TTC549 (cell line): ENCODE data around the gene SH3RF3.
"Not testable (repeated sequence)": the region's sequence is repeated elsewhere in the genome, so short reads cannot be mapped to it uniquely, and the experiment has no call there.

Experiments
- FAIRE-seq: peaks from 2 replicates; lab custom pipeline; 2012; peaks lifted over from hg19 to GRCh38; lab: Jason Lieb, UNC

The SH3RF3 gene

GRCh38 chr2:109128616-109129355 lies at the start of gene SH3RF3:
TSS of gene SH3RF3 (plus strand) at chr2:109129205.
- no peak for FAIRE-seq

GRCh38 chr2:109079590-109079989 lies 49.4 kb upstream of the SH3RF3 start:
- no peak for FAIRE-seq

GRCh38 chr2:109080109-109080508 lies 48.9 kb upstream of the SH3RF3 start:
- no peak for FAIRE-seq

DNA sequence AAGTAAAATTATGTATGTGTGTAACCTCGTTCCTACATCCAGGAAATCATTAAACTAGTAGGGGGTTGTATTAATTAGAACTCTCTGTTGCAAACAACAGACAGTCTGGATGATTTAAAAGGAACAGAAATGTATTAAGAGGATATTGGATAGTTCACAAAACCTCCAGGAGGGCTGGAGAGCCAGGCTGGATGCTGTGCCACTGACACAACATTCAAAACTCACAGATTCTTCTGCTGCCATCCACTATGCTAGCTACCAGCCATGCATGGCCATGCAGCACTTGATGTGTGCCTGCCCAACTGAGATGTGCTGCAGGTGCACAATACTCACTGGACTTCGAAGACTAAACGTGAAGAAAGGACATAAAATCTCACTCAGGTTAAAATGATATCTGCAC lies 48.2 kb upstream of the SH3RF3 start:
- no peak for FAIRE-seq

DNA sequence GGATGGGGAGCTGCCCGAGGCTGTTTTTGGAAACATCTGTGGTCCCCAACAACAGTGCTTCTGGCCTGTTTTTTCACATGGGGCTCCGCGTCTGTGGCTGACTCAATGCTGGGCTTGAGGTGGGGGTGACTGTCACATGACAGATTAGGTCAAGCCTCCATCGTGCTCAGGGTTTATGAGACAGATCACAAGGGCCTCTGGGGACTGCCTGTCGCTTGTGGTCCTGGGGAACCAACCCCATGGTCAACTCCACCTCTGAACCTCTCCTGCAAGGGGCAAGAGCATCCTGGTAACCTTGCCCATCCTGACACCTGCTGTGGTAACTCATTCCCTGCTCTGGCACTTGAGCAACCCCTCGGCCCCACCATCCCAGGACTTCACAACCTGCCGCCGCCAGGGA lies 47.6 kb upstream of the SH3RF3 start:
- FAIRE-seq: no peak

DNA sequence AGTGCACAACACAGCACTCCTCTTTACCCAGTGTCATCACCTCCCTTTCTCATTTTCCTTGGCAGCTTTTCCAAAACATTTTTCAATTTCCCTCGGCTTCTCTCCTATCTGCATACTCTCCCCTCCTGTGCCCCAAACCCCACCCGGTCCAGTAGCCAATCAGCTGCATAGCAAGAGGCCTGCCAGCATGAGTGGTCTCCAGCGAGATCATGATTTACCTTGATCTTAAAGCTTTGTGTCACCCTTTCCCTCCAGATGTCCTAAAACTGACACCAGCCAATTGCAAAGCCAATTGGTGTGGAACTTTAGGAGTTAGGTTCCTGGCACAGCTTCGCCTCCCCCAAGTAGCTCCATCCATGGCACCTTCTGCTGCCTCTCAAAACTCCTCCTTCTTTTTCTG lies 45.2 kb upstream of the SH3RF3 start:
- FAIRE-seq: no peak

- no peak for FAIRE-seq
Measured at GRCh38 chr2:109084341-109084740, 44.7 kb upstream of the SH3RF3 start.

DNA sequence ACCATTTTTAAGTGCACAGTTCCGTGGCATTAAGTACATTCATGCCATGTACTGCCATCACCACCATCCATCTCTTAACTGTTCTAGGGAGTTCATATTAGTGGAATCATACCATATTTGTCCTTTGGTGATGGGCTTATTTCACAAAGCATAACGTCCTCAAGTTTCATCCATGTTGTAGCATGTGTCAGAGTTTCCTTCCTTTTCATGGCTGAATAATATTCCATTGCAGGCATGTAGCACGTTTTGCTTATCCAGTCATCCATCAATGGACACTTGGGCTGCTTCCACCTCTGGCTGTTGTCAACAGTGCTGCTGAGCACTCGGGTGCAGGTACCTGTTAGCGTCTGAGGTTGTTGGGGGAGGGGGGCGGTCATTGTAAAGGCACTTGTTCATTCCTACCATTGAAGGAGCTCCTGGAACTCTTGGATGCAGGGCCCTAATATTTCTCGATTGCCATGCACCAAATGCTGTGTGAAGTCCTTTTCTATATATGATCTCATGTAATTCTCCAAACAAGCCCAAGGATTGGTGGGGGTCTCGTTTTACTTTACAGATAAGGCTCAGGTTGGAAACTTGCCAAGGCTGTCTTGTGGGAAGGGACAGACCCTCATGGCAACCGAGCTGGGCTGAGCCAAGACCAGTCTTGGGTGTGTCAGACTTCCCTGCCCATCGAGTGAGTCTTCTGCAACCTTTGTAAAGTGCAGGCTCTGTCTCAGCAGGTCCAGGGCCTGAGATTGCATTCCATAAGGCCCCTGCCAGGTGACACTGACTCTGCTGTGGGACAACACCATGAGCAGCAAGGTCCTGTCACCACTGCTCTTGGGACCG lies 42.9 kb upstream of the SH3RF3 start:
- no peak for FAIRE-seq

- no peak for FAIRE-seq
Measured at GRCh38 chr2:109086743-109087020, 42.3 kb upstream of the SH3RF3 start.

GRCh38 chr2:109087055-109087663 lies 41.8 kb upstream of the SH3RF3 start:
- no peak for FAIRE-seq

DNA sequence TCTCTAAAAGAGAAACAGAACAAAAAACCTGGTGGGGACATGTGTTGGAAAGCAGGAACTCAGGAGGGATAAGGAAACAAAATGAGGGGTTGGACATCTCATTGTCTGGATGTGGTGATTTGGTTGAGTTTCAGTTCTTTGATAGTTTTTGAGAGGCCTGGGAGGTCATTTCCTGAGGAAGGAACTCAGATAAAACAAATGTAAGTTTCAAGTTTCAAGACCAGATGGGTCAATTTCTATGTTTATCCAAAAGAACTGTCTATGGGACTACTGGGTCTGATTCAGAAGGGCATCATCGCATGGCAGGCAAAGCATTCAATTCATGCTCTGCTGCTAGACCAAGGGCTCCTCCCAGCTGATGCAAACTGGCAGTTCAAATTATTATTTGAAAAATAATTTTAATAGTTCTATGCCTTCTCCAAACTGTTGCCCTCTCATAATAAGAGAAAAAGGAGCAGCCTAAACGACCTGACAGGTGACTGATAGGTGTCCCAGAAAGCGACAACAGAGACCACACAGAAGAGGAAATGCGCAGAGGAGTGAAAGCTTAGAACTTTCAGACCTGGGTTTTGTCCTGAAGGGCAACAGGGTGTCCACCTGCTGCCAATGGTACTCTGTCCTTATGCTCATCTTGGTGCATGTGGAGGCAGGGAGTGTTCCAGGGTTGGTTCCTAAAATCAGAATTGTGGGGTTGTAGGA lies 39.3 kb upstream of the SH3RF3 start:
- FAIRE-seq: no peak

DNA sequence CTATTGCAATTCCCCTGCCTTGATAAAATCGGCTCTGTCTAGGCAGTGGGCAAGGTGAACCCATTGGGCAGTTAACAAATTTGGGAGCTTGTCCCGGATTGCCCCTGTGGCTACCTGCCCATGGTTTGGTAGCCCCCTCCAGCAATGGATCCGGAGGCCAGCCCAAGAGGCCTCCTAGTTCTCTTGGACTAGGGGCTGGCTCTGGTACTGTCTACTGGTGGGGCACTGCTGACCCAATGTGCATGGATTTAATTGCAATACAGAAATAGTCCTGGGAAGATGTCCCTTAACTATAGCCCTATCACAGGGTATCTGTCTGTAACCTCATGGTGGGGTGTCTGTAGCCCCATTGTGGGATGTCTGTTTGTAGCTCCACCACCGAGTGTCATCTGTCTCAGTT lies 37.5 kb upstream of the SH3RF3 start:
- FAIRE-seq: no peak

DNA sequence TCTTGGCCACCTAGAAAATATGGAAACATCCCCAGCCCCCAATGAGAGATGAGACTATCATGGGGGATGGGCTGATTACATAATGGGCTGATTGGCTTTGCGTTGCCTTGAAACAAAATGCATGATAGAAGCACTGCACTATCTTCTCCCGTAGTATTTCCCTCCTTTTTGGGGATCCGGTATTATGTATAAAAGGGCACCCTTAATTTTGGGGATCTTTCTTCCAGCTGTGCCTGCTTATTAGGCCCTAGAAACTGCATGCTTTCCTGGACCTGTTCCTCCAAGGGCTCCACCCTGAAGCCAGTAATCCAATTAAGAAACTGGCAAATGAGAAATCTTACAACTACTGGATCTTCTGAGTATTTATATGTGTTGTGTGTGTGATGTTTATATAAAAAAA lies 34.9 kb upstream of the SH3RF3 start:
- no peak for FAIRE-seq

- FAIRE-seq: no peak
Measured at GRCh38 chr2:109098251-109098920, 30.6 kb upstream of the SH3RF3 start.

DNA sequence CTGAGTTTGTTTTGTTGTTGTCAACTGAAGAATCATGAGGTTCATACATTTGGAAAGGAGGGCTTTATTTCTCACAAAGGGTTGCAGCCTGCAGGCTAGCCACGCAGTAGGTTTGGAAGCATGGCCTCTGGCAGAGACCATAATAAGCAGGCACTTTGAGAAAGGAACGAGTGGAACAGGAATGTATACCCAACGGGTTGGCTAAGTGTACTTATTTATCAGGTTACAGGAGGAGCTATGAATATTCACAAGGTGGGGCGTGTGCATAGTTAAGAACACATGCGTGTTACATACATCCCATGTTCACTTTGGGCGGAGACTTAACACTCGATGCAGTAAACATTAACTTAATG lies 30.1 kb upstream of the SH3RF3 start:
- no peak for FAIRE-seq

DNA sequence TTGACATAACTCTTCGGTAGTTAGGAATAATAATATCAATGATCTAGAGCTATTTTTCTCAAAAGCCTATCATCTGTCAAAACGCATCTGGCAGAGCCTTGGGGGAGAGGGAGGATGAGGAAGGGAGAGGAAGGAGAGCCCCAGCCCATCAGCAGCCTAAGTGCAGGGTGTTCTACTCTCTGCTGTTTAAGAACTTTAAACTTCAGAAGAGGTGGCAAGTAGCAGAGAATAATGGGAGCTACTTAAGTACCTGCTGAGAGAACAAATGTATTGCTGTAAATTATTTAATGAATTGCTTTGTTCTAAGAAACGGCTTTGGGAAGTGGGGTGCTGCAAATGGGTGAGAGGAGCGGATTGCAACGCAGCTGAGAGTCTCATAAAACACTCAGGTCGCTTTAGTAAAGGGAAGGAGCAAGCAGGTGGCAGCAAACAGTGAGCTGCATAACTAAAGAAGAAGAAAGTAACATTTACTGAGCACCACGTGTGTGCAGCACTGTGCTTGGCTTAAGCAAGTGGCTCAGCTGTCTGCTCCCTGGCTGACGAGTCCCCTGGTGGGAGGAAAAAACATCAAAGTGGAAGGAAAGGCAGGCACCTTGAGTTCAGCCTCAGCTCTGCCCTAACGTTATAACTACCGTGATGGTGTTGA lies 26.3 kb upstream of the SH3RF3 start:
- no peak for FAIRE-seq

GRCh38 chr2:109105113-109105512 lies 23.9 kb upstream of the SH3RF3 start:
- FAIRE-seq: no peak

DNA sequence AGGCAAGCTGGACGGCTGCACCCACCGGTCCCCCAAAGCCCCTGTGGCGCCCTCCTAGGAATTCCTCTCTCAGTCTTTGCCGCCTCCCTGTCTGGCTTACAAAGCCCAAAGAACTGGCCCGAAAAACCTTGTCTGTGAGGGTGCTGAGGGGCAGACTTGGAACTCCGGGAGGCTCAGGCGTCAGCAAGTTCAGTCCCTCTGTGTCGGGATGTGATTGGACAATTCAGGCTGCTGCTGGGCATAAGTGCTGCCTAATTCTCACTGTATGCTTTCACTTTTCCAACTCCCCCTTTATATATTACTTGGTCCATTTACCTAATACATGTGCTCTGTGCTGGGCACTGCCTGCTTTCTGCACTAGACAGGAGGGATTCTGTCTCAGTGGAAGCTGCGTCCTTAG lies 20.3 kb upstream of the SH3RF3 start:
- no peak for FAIRE-seq

DNA sequence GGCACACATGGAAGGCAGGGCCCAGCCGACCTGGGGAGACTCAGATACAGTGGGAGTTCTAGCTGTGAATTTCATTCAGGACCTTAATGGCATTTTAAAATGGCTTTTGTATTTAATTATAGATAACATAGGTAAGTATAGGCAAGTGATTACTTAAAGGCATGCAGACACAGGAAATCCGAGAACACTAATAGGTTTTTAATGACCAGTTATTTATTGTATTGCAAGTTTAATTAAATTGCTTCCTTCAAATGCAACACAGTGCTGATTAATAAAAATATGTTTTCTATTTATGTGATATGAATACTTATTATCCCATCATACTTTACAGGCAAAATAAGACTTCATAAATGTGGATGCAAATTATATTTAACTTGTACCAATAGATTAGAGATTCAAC lies 19.7 kb upstream of the SH3RF3 start:
- FAIRE-seq: no peak

DNA sequence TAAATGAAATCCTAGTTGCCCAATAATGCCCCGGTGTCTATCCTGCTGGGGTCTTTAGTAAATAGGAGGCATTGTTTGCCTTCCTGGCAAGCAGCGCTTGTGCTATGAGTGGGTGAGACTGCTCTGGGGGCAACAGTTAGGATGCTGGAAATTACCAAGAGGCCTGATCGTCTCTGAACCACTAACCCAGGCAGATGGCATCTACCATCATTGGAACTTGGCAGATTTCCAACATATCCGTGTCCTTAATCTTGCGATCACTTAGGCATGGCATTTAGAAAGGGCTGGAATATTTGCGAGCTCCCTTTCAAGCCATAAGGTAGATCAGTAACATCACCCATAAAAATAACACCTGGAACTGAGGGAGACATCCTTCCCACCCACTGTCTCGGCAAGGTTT lies 18.8 kb upstream of the SH3RF3 start:
- FAIRE-seq: no peak

DNA sequence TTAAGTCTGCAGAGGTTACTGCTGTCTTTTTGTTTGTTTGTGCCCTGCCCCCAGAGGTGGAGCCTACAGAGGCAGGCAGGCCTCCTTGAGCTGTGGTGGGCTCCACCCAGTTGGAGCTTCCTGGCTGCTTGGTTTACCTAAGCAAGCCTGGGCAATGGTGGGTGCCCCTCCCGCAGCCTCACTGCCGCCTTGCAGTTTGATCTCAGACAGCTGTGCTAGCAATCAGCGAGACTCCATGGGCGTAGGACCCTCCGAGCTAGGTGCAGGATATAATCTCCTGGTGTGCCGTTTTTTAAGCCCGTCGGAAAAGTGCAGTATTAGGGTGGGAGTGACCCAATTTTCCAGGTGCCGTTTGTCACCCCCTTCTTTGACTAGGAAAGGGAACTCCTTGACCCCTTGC lies 11.8 kb upstream of the SH3RF3 start:
- not testable (repeated sequence) for FAIRE-seq

GRCh38 chr2:109117780-109118179 lies 11.2 kb upstream of the SH3RF3 start:
- no peak for FAIRE-seq
